ENCODE data around the gene OTUB2.

DNA sequence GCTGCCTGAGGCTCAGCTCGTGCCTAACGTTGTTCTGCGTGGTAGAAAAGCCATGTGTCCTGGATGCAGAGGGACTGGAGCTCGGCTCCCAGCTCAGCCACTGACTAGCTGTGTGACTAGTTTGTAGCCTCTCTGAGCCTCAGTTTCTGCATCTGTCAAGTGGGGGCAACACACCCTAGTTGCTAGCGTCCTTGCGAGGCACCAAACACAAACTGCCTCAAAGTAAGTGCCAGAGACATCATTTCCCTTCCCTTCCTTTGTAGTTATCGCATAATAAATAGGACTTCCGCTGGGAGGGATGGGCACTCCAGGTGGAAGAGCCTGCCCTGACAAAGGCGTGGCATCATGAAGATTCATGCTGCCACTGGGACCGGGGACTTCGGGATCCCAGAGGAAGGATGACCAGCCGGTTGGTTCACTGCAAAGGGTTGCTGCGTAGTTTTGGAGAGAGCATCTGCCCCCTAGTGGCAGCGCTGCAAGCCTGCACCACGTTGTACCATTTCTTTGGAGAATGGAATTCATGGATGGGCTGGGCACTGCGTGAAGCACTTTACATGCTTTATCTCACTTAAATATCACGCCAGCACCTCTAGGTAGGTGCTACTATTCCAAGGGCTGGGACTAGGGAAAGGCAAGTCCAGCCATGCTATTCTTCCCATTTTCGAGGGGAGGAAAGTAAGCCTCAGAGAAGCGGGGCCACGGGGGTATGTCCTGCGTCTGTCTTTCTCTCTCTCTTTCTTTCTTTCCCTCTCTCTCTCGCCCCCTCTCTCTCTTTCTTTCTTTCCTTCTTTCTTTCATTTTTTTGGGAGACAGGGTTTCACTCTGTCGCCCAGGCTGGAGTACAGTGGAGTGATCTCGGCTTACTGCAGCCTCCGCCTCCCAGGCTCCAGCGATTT is 24.4 kb upstream of the OTUB2 start:
- no peak for TF ChIP-seq POLR2A (IDR thresholded peaks at IDR 0.05)
- TF ChIP-seq, protein P1, sequence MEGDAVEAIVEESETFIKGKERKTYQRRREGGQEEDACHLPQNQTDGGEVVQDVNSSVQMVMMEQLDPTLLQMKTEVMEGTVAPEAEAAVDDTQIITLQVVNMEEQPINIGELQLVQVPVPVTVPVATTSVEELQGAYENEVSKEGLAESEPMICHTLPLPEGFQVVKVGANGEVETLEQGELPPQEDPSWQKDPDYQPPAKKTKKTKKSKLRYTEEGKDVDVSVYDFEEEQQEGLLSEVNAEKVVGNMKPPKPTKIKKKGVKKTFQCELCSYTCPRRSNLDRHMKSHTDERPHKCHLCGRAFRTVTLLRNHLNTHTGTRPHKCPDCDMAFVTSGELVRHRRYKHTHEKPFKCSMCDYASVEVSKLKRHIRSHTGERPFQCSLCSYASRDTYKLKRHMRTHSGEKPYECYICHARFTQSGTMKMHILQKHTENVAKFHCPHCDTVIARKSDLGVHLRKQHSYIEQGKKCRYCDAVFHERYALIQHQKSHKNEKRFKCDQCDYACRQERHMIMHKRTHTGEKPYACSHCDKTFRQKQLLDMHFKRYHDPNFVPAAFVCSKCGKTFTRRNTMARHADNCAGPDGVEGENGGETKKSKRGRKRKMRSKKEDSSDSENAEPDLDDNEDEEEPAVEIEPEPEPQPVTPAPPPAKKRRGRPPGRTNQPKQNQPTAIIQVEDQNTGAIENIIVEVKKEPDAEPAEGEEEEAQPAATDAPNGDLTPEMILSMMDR (IDR thresholded peaks at IDR 0.05): peak; percentile 89 to 98 (median 96)
